Stomach smooth muscle (tissue), 2 donors: Measurements from ENCODE around the gene MASP2.

Experiments
- H3K27ac ChIP-seq: one replicate; pipeline ENCODE4 v1.7.0; 2013; ENCODE audit warnings: mild to moderate bottlenecking, low read length, inconsistent platforms
- H3K27me3 ChIP-seq, 2 donors: one replicate each; pipeline ENCODE4 v1.7.0; 2013; ENCODE audit warnings: low read length in 2 of 2; ENCODE audit not compliant: insufficient read depth in 2 of 2, control insufficient read depth in 1 of 2
- H3K36me3 ChIP-seq, 2 donors: one replicate each; pipeline ENCODE4 v1.7.0; 2013; ENCODE audit warnings: low read length in 2 of 2; ENCODE audit not compliant: control insufficient read depth in 2 of 2, insufficient read depth in 2 of 2
- H3K4me1 ChIP-seq: one replicate; pipeline ENCODE4 v1.7.0; 2013; ENCODE audit warnings: low read length; ENCODE audit not compliant: control insufficient read depth, insufficient read depth
- H3K4me3 ChIP-seq, 2 donors: one replicate each; pipeline ENCODE4 v1.7.0; 2013; ENCODE audit warnings: low read length in 2 of 2
- H3K9ac ChIP-seq, 2 donors: one replicate each; pipeline ENCODE4 v1.7.0; 2013; ENCODE audit warnings: low read length in 2 of 2, mild to moderate bottlenecking in 1 of 2
- H3K9me3 ChIP-seq, 2 donors: one replicate each; pipeline ENCODE4 v1.7.0; 2013; ENCODE audit warnings: low read length in 2 of 2; ENCODE audit not compliant: control insufficient read depth in 2 of 2
- donor health status: healthy.
- donor health status: Pancreatic carcinoma.

Gene MASP2

GRCh38 chr1:10987840-10988417 lies 59.1 kb downstream of the MASP2 start:
- Histone ChIP-seq H3K9me3 (no peaks in the 10 kb centered on the region), H3K9ac (no peak overlapping the region)

DNA sequence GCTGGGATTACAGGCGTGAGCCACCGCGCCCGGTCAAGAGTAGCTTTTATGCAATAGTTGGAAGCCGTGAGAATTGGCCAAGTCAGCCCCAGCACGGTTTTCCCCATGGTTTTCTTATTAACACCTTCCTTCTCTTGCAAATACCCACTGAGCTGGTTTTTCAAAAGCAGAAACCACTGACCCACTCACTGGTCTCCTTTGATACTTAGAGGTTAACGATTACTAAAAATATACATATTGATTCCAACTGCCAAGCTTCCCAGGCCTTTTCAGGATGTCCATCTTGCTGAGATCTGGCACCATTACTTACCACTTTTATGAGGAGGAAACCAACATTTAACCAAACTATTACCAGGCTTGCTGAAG lies 60.5 kb downstream of the MASP2 start:
- no peaks in the 10 kb centered on the region for H3K4me1 ChIP-seq
- no peak overlapping the region for H3K27ac ChIP-seq
- no peak overlapping the region for H3K4me3 ChIP-seq
- H3K27me3 ChIP-seq: no peaks in the 10 kb centered on the region
- no peak overlapping the region for H3K9ac ChIP-seq
- no peaks in the 10 kb centered on the region for H3K36me3 ChIP-seq
- no peaks in the 10 kb centered on the region for H3K9me3 ChIP-seq

More at GRCh38 chr1:10987840-10988417, 59.1 kb downstream of the MASP2 start:
- H3K4me1 ChIP-seq: no peaks in the 10 kb centered on the region
- H3K36me3 ChIP-seq: no peaks in the 10 kb centered on the region
- H3K27ac ChIP-seq: no peak overlapping the region
- no peak overlapping the region for H3K4me3 ChIP-seq
- H3K27me3 ChIP-seq: no peaks in the 10 kb centered on the region

- peak overlapping the region; percentile 71 to 81 for H3K9ac ChIP-seq
- H3K27me3 ChIP-seq: no peaks in the 10 kb centered on the region
- no peaks in the 10 kb centered on the region for H3K36me3 ChIP-seq
- H3K27ac ChIP-seq: peak overlapping the region; percentile 70
- no peaks in the 10 kb centered on the region for H3K9me3 ChIP-seq
- peak overlapping the region in 1 of 2 donors; percentile 66 for H3K4me3 ChIP-seq
- H3K4me1 ChIP-seq: peaks cover 12% of the 10 kb centered on the region
These were observed 66.0 kb downstream of the MASP2 start for GRCh38 chr1:10980841-10981727.

- Histone ChIP-seq H3K4me3 (peak overlapping the region; percentile 48 to 66), H3K9me3 (no peaks in the 10 kb centered on the region), H3K27me3 (no peaks in the 10 kb centered on the region), H3K9ac (peak overlapping the region; percentile 71 to 81), H3K4me1 (peaks cover 16% of the 10 kb centered on the region), H3K36me3 (no peaks in the 10 kb centered on the region), H3K27ac (peak overlapping the region; percentile 70)
These were observed 66.9 kb downstream of the MASP2 start for GRCh38 chr1:10980094-10980577.

DNA sequence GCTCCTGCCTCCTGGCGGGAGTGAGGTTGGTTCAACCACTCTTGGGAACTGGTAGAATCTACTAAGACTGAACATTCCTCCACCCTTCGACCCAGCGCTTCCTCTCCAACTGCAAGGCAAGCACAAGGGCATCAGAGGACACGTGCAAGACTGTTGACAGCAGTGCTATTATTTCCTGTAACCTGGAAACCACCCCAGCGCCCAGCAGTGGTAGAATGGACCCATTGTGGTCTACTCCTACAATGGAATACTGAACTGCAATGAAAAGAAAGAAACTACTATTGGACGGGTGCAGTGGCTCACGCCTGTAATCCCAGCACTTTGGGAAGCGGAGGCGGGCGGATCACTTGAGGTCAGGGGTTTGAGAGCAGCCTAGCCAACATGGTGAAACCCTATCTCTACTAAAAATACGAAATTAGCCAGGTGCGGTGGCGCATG lies 67.5 kb downstream of the MASP2 start:
- Histone ChIP-seq H3K4me3 (no peak overlapping the region), H3K36me3 (no peaks in the 10 kb centered on the region), H3K27ac (peak overlapping the region; percentile 66), H3K4me1 (peaks cover 16% of the 10 kb centered on the region), H3K27me3 (no peaks in the 10 kb centered on the region), H3K9me3 (no peaks in the 10 kb centered on the region), H3K9ac (no peak overlapping the region)

DNA sequence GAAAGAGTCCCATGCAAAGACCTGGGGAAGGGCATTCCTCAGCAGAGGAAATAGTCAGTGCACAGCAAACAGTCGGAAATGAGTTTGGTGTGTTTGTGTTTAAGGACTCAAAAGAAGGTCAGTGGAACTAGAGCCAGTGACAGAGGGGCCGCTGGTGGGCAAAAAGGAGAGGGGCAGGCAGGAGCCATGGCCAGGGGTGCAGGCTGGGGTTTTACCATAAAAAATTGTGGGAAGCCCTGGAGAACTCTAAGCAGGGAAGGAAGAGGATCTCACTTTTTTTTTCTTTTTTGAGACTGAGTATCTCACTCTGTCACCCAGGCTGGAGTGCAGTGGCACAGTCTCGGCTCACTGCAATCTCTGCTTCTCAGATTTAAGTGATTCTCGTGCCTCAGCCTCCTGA lies 68.3 kb downstream of the MASP2 start:
- H3K4me1 ChIP-seq: peaks cover 16% of the 10 kb centered on the region
- H3K9me3 ChIP-seq: no peaks in the 10 kb centered on the region
- no peak overlapping the region for H3K9ac ChIP-seq
- no peaks in the 10 kb centered on the region for H3K27me3 ChIP-seq
- no peak overlapping the region for H3K4me3 ChIP-seq
- H3K27ac ChIP-seq: peak overlapping the region; percentile 66
- no peaks in the 10 kb centered on the region for H3K36me3 ChIP-seq
